Loucy (cell line): Measurements from ENCODE around the gene PKDCC.

Experiments used
- H2AFZ ChIP-seq: fragments of 200-600 bp; sonication (generic); 2 replicates; pipeline ENCODE4 v1.6.0; 2016; ENCODE audit warnings: antibody characterized with exemption, mild to moderate bottlenecking, low read length, moderate library complexity
- H3F3A ChIP-seq: fragments of 200-600 bp; 2 replicates; pipeline ENCODE4 v1.6.0; 2016; ENCODE audit warnings: antibody characterized with exemption, low read depth, mild to moderate bottlenecking
- H3K27me3 ChIP-seq: fragments of 200-600 bp; sonication (generic); 2 replicates; pipeline ENCODE4 v1.6.1; 2014; ENCODE audit warnings: low read length, mild to moderate bottlenecking; ENCODE audit not compliant: insufficient read depth, poor library complexity, severe bottlenecking
- H3K36me3 ChIP-seq: fragments of 200-600 bp; sonication (generic); 2 replicates; pipeline ENCODE4 v1.6.1; 2016; ENCODE audit warnings: low read length; ENCODE audit not compliant: insufficient read depth
- H3K4me1 ChIP-seq: fragments of 200-600 bp; sonication (generic); 2 replicates; pipeline ENCODE4 v1.5.1; 2014; ENCODE audit warnings: low read length, mild to moderate bottlenecking; ENCODE audit not compliant: insufficient read depth, poor library complexity, severe bottlenecking
- H3K4me2 ChIP-seq: fragments of 200-600 bp; sonication (generic); 2 replicates; pipeline ENCODE4 v1.6.0; 2014; ENCODE audit warnings: antibody characterized with exemption, low read length, low read depth, mild to moderate bottlenecking; ENCODE audit not compliant: poor library complexity, severe bottlenecking
- H3K4me3 ChIP-seq: fragments of 200-600 bp; sonication (generic); 2 replicates; pipeline ENCODE4 v1.5.1; 2014; ENCODE audit warnings: low read length, mild to moderate bottlenecking, mixed read lengths; ENCODE audit not compliant: poor library complexity, severe bottlenecking
- H3K79me2 ChIP-seq: fragments of 200-600 bp; sonication (generic); 2 replicates; pipeline ENCODE4 v1.6.1; 2014; ENCODE audit warnings: low read length; ENCODE audit not compliant: insufficient read depth
- H3K9ac ChIP-seq: fragments of 200-600 bp; sonication (generic); 2 replicates; pipeline ENCODE4 v1.6.0; 2014; ENCODE audit warnings: mild to moderate bottlenecking, low read depth, low read length, moderate library complexity; ENCODE audit not compliant: poor library complexity, severe bottlenecking
- H3K9me2 ChIP-seq: fragments of 200-600 bp; sonication (generic); replicated peaks from 2 replicates; pipeline ENCODE4 v1.6.1; 2016; ENCODE audit warnings: low read depth, low read length, mixed read lengths
- H3K9me3 ChIP-seq: fragments of 200-600 bp; sonication (generic); 2 replicates; pipeline ENCODE4 v1.6.1; 2014; ENCODE audit warnings: mild to moderate bottlenecking, antibody characterized with exemption, low read length, low read depth; ENCODE audit not compliant: insufficient read depth
- H4K20me1 ChIP-seq: fragments of 200-600 bp; sonication (generic); 2 replicates; pipeline ENCODE4 v1.6.0; 2014; ENCODE audit warnings: antibody characterized with exemption, low read length, mild to moderate bottlenecking; ENCODE audit not compliant: insufficient read depth, poor library complexity, severe bottlenecking
- EZH2phosphoT487 ChIP-seq: fragments of 200-600 bp; IDR thresholded peaks from 2 replicates; pipeline ENCODE4 v1.6.1; 2018; ENCODE audit warnings: antibody characterized with exemption, mild to moderate bottlenecking, moderate library complexity, borderline replicate concordance
- TF ChIP-seq, protein P1 (sequence below): fragments of 200-600 bp; sonication (generic); conservative IDR thresholded peaks from 2 replicates; pipeline ENCODE4 v1.5.1; 2014; ENCODE audit warnings: mild to moderate bottlenecking, antibody characterized with exemption, low read length

PKDCC gene

DNA sequence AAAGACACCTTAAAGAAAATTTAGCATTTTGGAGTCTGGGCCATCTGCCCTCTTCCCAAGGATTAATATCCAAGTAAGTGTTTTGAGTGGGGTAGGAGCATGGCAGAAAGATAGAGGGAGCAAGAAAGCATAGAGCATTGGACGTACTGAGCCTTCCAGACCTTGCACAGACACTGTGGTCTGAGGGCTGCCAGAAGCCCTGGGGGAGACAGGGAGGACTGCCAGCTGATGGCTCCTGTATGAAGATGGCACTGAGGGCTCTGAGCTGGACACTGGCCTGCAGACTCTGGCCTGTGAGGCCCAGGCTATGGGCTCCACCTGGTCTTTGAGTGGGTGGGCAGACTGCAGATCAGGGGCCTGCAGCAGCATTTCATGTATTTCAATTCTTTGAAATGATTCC, 2.9 kb upstream of the PKDCC start:
- no peak for TF ChIP-seq EZH2phosphoT487
- TF ChIP-seq, protein P1, sequence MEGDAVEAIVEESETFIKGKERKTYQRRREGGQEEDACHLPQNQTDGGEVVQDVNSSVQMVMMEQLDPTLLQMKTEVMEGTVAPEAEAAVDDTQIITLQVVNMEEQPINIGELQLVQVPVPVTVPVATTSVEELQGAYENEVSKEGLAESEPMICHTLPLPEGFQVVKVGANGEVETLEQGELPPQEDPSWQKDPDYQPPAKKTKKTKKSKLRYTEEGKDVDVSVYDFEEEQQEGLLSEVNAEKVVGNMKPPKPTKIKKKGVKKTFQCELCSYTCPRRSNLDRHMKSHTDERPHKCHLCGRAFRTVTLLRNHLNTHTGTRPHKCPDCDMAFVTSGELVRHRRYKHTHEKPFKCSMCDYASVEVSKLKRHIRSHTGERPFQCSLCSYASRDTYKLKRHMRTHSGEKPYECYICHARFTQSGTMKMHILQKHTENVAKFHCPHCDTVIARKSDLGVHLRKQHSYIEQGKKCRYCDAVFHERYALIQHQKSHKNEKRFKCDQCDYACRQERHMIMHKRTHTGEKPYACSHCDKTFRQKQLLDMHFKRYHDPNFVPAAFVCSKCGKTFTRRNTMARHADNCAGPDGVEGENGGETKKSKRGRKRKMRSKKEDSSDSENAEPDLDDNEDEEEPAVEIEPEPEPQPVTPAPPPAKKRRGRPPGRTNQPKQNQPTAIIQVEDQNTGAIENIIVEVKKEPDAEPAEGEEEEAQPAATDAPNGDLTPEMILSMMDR, result no peak
- H3K9me3 ChIP-seq, result no peaks in the 10 kb centered on the region
- H3K4me2 ChIP-seq, result no peak overlapping the region

DNA sequence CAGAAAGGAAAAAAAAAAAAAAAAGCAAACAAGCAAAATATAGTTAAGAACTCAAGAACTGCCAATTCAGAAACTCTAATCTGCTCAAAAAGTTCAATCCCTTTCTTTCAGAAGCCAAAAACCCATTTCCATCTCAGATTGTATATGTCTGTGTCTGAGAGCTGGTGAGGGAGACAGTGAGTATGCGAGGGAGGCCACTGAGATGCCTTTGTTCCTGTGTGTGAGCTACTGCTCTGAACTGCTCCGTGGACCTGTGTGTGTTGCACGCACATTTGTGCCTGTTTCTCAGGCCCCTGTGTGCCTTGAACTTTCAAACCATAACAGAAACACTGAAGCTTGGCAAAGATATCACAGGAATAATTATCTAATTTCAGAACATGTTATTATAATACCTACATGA, 2.5 kb upstream of the PKDCC start:
- Histone ChIP-seq H3K4me2 (no peak overlapping the region), H3F3A (no peaks in the 10 kb centered on the region), H3K9me3 (no peaks in the 10 kb centered on the region), H3K36me3 (no peaks in the 10 kb centered on the region), H3K79me2 (no peaks in the 10 kb centered on the region), H3K9ac (no peak overlapping the region), H3K4me1 (no peaks in the 10 kb centered on the region), H3K9me2 (no peaks in the 10 kb centered on the region), H3K4me3 (no peak overlapping the region), H3K27me3 (no peaks in the 10 kb centered on the region), H4K20me1 (no peaks in the 10 kb centered on the region), H2AFZ (no peak overlapping the region)
- TF ChIP-seq, protein P1, result no peak
- no peak for TF ChIP-seq EZH2phosphoT487

More for the DNA sequence above, 2.9 kb upstream of the PKDCC start:
- H4K20me1 ChIP-seq, result no peaks in the 10 kb centered on the region
- H2AFZ ChIP-seq, result no peak overlapping the region
- H3K4me1 ChIP-seq, result no peaks in the 10 kb centered on the region
- no peaks in the 10 kb centered on the region for H3K9me2 ChIP-seq
- H3K9ac ChIP-seq, result no peak overlapping the region
- no peaks in the 10 kb centered on the region for H3K27me3 ChIP-seq
- no peaks in the 10 kb centered on the region for H3K79me2 ChIP-seq
- H3K36me3 ChIP-seq, result no peaks in the 10 kb centered on the region
- no peak overlapping the region for H3K4me3 ChIP-seq
- no peaks in the 10 kb centered on the region for H3F3A ChIP-seq

DNA sequence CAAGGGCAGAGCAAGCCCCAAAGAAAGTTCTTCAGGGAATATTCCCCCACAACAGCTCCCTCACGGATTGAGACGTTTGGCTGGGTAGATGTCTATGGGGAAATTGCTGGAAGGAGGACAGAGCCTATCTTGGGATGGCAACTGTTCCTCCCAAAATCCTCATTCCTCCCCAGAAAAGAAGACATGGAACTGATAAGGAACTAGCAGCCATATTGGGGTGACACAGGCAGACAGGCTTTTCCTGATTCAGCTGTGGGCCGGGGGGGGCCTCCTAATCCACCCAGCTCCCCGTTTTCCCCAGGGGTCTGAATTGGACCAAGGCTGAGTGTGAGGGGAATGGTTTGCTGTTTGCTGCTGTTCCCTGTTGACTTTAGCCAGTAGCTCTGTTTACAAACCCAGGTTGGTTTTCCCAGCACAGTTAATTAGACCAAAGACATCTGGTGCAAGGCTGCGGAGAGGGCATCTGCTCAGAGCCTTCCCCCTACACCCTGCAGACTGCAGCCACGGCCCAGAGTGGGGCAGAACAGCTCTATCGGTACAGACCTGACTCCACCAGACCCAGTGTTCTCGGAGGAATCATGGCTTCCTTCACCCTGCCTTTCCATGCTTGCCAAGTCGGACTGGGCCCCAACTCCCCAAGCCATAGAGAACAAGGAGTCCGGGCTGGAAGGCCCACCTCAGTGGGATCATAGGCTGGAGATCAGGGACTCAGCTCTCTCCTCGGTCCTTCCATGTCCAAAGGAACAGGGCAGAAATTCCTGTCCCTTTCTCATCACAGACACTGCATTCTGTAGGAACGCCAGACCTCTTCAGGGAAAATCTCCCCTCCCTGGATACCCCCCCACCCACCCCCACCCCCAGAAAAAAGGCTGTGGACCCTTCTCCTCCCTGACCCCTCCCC, 1.7 kb upstream of the PKDCC start:
- Histone ChIP-seq H3K36me3 (no peaks in the 10 kb centered on the region), H3K9ac (no peak overlapping the region), H4K20me1 (no peaks in the 10 kb centered on the region), H2AFZ (no peak overlapping the region), H3K4me1 (no peaks in the 10 kb centered on the region), H3K79me2 (no peaks in the 10 kb centered on the region), H3F3A (no peaks in the 10 kb centered on the region), H3K4me3 (no peak overlapping the region), H3K27me3 (no peaks in the 10 kb centered on the region), H3K9me2 (no peaks in the 10 kb centered on the region), H3K9me3 (no peaks in the 10 kb centered on the region), H3K4me2 (no peak overlapping the region)
- no peak for TF ChIP-seq EZH2phosphoT487
- TF ChIP-seq, protein P1, result no peak
